Stimulated activated CD8-positive, alpha-beta memory T cell treated with anti-CD3 and anti-CD28 coated beads, Interleukin-15, amount 100 ng/mL, for 24 hours (primary cell): ENCODE data around the gene GPR162.

ENCODE experiments used
- DNase-seq: peaks from one replicate; pipeline ENCODE4 v3.0.0-alpha.2; 2020; ENCODE audit warnings: low read depth

GPR162 gene

GRCh38 chr12:6788972-6789924 lies 32.4 kb upstream of the GPR162 start, which contains the start of gene CD4:
CD4 (plus strand) TSS chr12:6789528; CDS start chr12:6800139, 10,611 bp downstream.
- no peak for DNase-seq

GRCh38 chr12:6790496-6791150 lies 31.0 kb upstream of the GPR162 start:
- DNase-seq = no peak

- no peak for DNase-seq
Measured at GRCh38 chr12:6791931-6792520, 29.6 kb upstream of the GPR162 start.

- DNase-seq = no peak
Measured at GRCh38 chr12:6792522-6793201, 29.0 kb upstream of the GPR162 start.

- no peak for DNase-seq
Measured at GRCh38 chr12:6795088-6795487, 26.5 kb upstream of the GPR162 start.

- no peak for DNase-seq
Measured at GRCh38 chr12:6796576-6796975, 25.0 kb upstream of the GPR162 start.

- no peak for DNase-seq
Measured at GRCh38 chr12:6799147-6799546, 22.5 kb upstream of the GPR162 start.

GRCh38 chr12:6807170-6807569 lies 14.5 kb upstream of the GPR162 start:
- DNase-seq = no peak

GRCh38 chr12:6809056-6809455 lies 12.6 kb upstream of the GPR162 start:
- no peak for DNase-seq

- no peak for DNase-seq
Measured at GRCh38 chr12:6810758-6811157, 10.9 kb upstream of the GPR162 start.

- DNase-seq = no peak
Measured at GRCh38 chr12:6813363-6813762, 8.3 kb upstream of the GPR162 start.

GRCh38 chr12:6816598-6816997 lies 5.0 kb upstream of the GPR162 start:
- no peak for DNase-seq

- DNase-seq = no peak
Measured at GRCh38 chr12:6817098-6817497, 4.5 kb upstream of the GPR162 start.

GRCh38 chr12:6817662-6818157 lies 3.9 kb upstream of the GPR162 start:
- no peak for DNase-seq

- no peak for DNase-seq
Measured at GRCh38 chr12:6818222-6818621, 3.4 kb upstream of the GPR162 start.

- DNase-seq = no peak
Measured at GRCh38 chr12:6818645-6819044, 3.0 kb upstream of the GPR162 start.

- no peak for DNase-seq
Measured at GRCh38 chr12:6819106-6820030, 2.3 kb upstream of the GPR162 start.

- DNase-seq = no peak
Measured at GRCh38 chr12:6820166-6820565, 1.5 kb upstream of the GPR162 start.

- DNase-seq = no peak
Measured at GRCh38 chr12:6822426-6823135, 960 bp downstream of the GPR162 start.
